GM23338 (cell line): ENCODE results near the gene EPHX1. TPM values are rescaled to one million over a fixed set of nuclear protein-coding genes. Genes with fewer than 3 reads are reported as not detected.

ENCODE experiments used
- ATAC-seq: fragments of 200-7000 bp; cut with Tn5 transposase; 3 replicates; pipeline ENCODE4 v1.9.1; 2020
- DNase-seq: peaks from one replicate; pipeline ENCODE4 v3.0.0-alpha.2; 2015; ENCODE audit warnings: low spot score
- H2AFZ ChIP-seq: fragments of 200-600 bp; sonication (generic); 2 replicates; pipeline ENCODE4 v1.8.0; 2016; ENCODE audit warnings: antibody characterized with exemption, mild to moderate bottlenecking, moderate library complexity
- H3F3A ChIP-seq: fragments of 200-600 bp; sonication (generic); replicated peaks from 2 replicates; pipeline ENCODE4 v1.8.0; 2017; ENCODE audit warnings: antibody characterized with exemption, mixed run types, low read depth
- H3K27ac ChIP-seq: fragments of 200-600 bp; sonication (generic); 2 replicates; pipeline ENCODE4 v1.6.1; 2016; ENCODE audit warnings: low read depth
- H3K27me3 ChIP-seq: fragments of 200-600 bp; sonication (generic); 2 replicates; pipeline ENCODE4 v1.8.0; 2016; ENCODE audit warnings: mild to moderate bottlenecking, mixed run types, moderate library complexity; ENCODE audit not compliant: insufficient read depth
- H3K36me3 ChIP-seq: fragments of 200-600 bp; sonication (generic); 2 replicates; pipeline ENCODE4 v1.8.0; 2016; ENCODE audit warnings: mild to moderate bottlenecking; ENCODE audit not compliant: insufficient read depth
- H3K4me1 ChIP-seq: fragments of 200-600 bp; sonication (generic); 2 replicates; pipeline ENCODE4 v1.8.0; 2016; ENCODE audit warnings: mild to moderate bottlenecking, moderate library complexity; ENCODE audit not compliant: insufficient read depth
- H3K4me2 ChIP-seq: fragments of 200-600 bp; sonication (generic); 2 replicates; pipeline ENCODE4 v1.7.1; 2017; ENCODE audit warnings: mixed run types
- H3K4me3 ChIP-seq: fragments of 200-600 bp; sonication (generic); 2 replicates; pipeline ENCODE4 v1.6.1; 2016; ENCODE audit warnings: mixed run types
- H3K79me2 ChIP-seq: fragments of 200-600 bp; sonication (generic); replicated peaks from 2 replicates; pipeline ENCODE4 v1.8.0; 2017; ENCODE audit warnings: mild to moderate bottlenecking; ENCODE audit not compliant: insufficient read depth
- H3K9me2 ChIP-seq: fragments of 200-600 bp; sonication (generic); 2 replicates; pipeline ENCODE4 v1.8.0; 2017; ENCODE audit not compliant: insufficient read depth
- H4K20me1 ChIP-seq: fragments of 200-600 bp; sonication (generic); replicated peaks from 2 replicates; pipeline ENCODE4 v1.8.0; 2017; ENCODE audit warnings: mild to moderate bottlenecking; ENCODE audit not compliant: insufficient read depth
- H3K27ac Mint-ChIP-seq: 2 replicates; pipeline ENCODE4 v1.8.0; 2020; ENCODE audit warnings: inconsistent platforms, mild to moderate bottlenecking, moderate library complexity, mixed read lengths
- H3K27me3 Mint-ChIP-seq: 3 replicates; pipeline ENCODE4 v1.8.0; 2022; ENCODE audit warnings: low read depth, mild to moderate bottlenecking, moderate library complexity, mixed read lengths, inconsistent platforms; ENCODE audit not compliant: insufficient read depth, poor library complexity
- H3K36me3 Mint-ChIP-seq: 3 replicates; pipeline ENCODE4 v1.8.0; 2021; ENCODE audit warnings: low read depth, mild to moderate bottlenecking, inconsistent platforms, moderate library complexity, mixed read lengths
- H3K4me1 Mint-ChIP-seq: 3 replicates; pipeline ENCODE4 v1.8.0; 2020; ENCODE audit warnings: mild to moderate bottlenecking, inconsistent platforms, mixed read lengths
- H3K4me3 Mint-ChIP-seq: 3 replicates; pipeline ENCODE4 v1.8.0; 2021; ENCODE audit warnings: moderate library complexity, mild to moderate bottlenecking, inconsistent platforms, mixed read lengths
- H3K9me3 Mint-ChIP-seq: 3 replicates; pipeline ENCODE4 v1.8.0; 2020; ENCODE audit warnings: moderate library complexity, mild to moderate bottlenecking, inconsistent platforms, mixed read lengths
- EZH2 ChIP-seq: fragments of 200-600 bp; sonication (generic); IDR thresholded peaks from one replicate; pipeline ENCODE4 v1.8.0; 2017; ENCODE audit warnings: antibody characterized with exemption, mild to moderate bottlenecking, low read depth; ENCODE audit not compliant: unreplicated experiment
- EZH2phosphoT487 ChIP-seq: fragments of 200-600 bp; sonication (generic); IDR thresholded peaks from one replicate; pipeline ENCODE4 v1.8.1; 2018; ENCODE audit warnings: antibody characterized with exemption; ENCODE audit not compliant: unreplicated experiment
- NANOG ChIP-seq: IDR thresholded peaks from 2 replicates; pipeline ENCODE4 v1.6.1; 2016; ENCODE audit warnings: antibody characterized with exemption, borderline replicate concordance
- POLR2AphosphoS5 ChIP-seq: IDR thresholded peaks from 2 replicates; pipeline ENCODE4 v1.6.1; 2016; ENCODE audit warnings: antibody characterized with exemption, low read depth
- polyA plus RNA-seq: library from polyadenylated mRNA; unstranded; fragments of >200 nt; fragmentation: Nextera tagmentation; extraction: Ambion mirVana; gene quantifications from 2 replicates; pipeline ENCODE4 v1.2.1, GENCODE V29; 2016
- total RNA-seq: library from RNA; depleted of rRNA; stranded (reverse); fragments of >200 nt; shearing (Covaris generic); gene quantifications from 2 replicates; pipeline ENCODE4 v1.2.3, GENCODE V29; 2014
- TF ChIP-seq, protein P1 (sequence below), 2 experiments: fragments of 200-600 bp in 1 of 2; sonication (generic) in 1 of 2; conservative IDR thresholded peaks; 2 replicates each; pipeline versions ENCODE4 v1.5.1 to v1.6.1; 2016 to 2017; ENCODE audit warnings: antibody characterized with exemption in 2 of 2, low read depth in 2 of 2, mild to moderate bottlenecking in 2 of 2, moderate library complexity in 1 of 2
- TF ChIP-seq, protein P2 (sequence below): fragments of 250-450 bp; sonication (Bioruptor Pico); IDR thresholded peaks from 2 replicates; pipeline ENCODE4 v1.5.0; 2020; ENCODE audit warnings: mild to moderate bottlenecking, moderate library complexity

Gene EPHX1
- total and polyA plus RNA-seq, 2 experiments from 2014 or later: 15.3 to 46.5 TPM

DNA sequence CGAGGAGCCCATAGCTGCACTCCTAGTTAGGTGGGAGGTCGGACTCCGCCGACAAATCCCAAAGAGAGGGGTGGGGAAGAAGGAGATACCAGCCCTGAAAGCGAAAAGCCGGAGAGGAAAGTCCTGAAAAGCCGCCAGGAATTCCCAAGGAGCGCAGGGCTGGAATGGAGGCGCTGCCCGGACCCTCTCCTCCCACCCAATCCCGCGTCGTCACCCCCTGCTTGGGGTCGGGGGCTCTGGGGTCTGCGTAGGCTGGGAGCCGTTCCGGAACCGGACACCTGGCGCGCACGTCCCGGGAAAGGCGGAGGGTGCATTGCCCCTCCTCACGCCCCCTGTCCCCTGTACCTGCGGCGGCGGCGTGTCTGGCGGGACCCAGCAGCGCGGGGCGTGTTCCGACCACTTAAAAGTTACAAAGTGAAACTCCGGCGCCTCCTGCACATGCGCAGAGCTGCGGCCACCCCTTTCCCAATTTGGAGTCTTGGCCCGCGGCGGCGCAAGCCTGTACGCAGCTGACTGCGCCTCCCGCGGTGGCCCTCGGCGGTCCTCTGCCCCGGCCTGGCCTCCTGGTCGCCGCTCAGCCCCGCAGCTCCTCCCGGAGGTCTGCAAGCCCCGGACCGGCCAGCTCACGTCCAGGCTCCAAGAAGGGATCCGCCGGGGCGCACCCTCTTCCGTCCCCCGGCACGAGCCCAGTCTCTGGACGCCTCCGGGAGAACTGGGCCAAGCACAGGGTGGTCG lies 72.2 kb downstream of the EPHX1 start, which contains the start of gene TMEM63A:
Gene TMEM63A, minus strand, starts transcription at position 422 of the 735 bp plus-strand sequence. CDS start 4,800 bp downstream, outside the sequence.
- peaks cover 16% of the 10 kb centered on the region for H3K36me3 Mint-ChIP-seq
- no peaks in the 10 kb centered on the region for H3K9me3 Mint-ChIP-seq
- H3K4me1 Mint-ChIP-seq: peaks cover 45% of the 10 kb centered on the region
- peak within 1 kb of the TSS; percentile 88; the same call in 1 of the 2 replicates for H3K27ac Mint-ChIP-seq
- ATAC-seq (peak; percentile 73), DNase-seq (peak; percentile 92)
- Histone ChIP-seq H3K79me2 (peaks cover 51% of the 10 kb centered on the region), H3K27me3 (no peaks in the 10 kb centered on the region), H3K27ac (peak within 1 kb of the TSS; percentile 93), H3K36me3 (0 out of 2 replicates have a peak, but pooled peaks cover under 1% of the 10 kb centered on the region), H3K4me2 (peak within 1 kb of the TSS; percentile 96), H3K4me1 (peaks cover 31% of the 10 kb centered on the region), H3K9me2 (no peaks in the 10 kb centered on the region), H3F3A (0 out of 2 replicates have a peak, but pooled peaks cover 11% of the 10 kb centered on the region), H3K4me3 (peak within 1 kb of the TSS; percentile 94), H4K20me1 (peaks cover 11% of the 10 kb centered on the region), H2AFZ (peak within 1 kb of the TSS; percentile 66)
- TF ChIP-seq, protein P1, sequence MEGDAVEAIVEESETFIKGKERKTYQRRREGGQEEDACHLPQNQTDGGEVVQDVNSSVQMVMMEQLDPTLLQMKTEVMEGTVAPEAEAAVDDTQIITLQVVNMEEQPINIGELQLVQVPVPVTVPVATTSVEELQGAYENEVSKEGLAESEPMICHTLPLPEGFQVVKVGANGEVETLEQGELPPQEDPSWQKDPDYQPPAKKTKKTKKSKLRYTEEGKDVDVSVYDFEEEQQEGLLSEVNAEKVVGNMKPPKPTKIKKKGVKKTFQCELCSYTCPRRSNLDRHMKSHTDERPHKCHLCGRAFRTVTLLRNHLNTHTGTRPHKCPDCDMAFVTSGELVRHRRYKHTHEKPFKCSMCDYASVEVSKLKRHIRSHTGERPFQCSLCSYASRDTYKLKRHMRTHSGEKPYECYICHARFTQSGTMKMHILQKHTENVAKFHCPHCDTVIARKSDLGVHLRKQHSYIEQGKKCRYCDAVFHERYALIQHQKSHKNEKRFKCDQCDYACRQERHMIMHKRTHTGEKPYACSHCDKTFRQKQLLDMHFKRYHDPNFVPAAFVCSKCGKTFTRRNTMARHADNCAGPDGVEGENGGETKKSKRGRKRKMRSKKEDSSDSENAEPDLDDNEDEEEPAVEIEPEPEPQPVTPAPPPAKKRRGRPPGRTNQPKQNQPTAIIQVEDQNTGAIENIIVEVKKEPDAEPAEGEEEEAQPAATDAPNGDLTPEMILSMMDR (conservative IDR thresholded peaks at IDR 0.05; ENCODE audit: low read depth in 2 of 2): peak in 1 of 2 experiments; percentile 26; a peak in 1 of 4 replicates
- TF ChIP-seq POLR2AphosphoS5 (peak; percentile 72), EZH2phosphoT487 (no peak)
- peaks cover 24% of the 10 kb centered on the region for H3K27me3 Mint-ChIP-seq
- H3K4me3 Mint-ChIP-seq: peak within 1 kb of the TSS; percentile 84

DNA sequence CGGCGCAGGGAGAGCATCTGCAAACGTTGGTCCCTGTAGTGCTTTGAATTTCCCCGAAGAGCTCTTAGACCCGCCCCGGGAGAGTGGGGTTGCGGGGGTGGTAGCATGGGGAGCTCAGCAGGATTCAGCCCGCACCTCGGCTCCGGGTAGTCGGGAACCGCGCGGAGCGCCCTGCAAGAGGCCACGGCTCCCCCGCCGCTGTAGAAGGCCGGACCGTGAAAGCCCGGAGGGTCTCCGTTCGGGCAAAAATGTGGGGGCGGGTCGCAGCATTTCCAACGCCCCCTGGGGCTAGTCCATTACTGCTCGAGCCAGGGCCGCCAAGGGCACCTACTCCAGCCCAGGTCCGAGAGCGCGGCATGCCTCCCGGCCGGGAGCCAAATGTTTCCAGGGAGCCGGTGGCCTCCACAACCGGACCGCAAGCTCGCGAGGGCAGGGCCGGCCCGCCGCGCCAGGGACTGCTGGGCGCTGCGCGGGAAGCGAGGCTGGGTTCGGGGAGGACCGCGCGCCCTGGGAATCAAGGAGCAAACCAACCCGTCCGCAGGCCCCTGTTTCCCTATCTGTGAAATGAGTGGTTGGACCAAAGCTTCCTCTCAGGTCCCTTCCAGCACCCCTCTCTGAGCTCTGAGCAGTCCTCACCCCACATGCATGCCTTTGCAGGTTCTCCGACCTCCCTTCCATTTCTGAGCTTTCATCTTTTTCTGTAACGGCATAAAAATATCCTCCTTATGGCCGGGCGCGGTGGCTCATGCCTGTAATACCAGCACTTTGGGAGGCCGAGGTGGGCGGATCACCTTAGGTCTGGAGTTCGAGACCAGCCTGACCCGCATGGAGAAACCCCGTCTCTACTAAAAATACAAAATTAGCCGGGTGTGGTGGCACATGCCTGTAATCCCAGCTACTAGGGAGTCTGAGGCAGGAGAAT lies 73.0 kb downstream of the EPHX1 start:
- H3K9me2 ChIP-seq: no peaks in the 10 kb centered on the region
- H2AFZ ChIP-seq: peak overlapping the region; percentile 66
- H3K36me3 ChIP-seq: no peaks in the 10 kb centered on the region
- peak overlapping the region; percentile 94 for H3K4me3 ChIP-seq
- H3K9me3 Mint-ChIP-seq: no peaks in the 10 kb centered on the region
- H3K4me1 Mint-ChIP-seq: peaks cover 41% of the 10 kb centered on the region
- no peaks in the 10 kb centered on the region for H3K27me3 ChIP-seq
- peak overlapping the region; percentile 96 for H3K4me2 ChIP-seq
- DNase-seq: peak; percentile 65
- H3F3A ChIP-seq: peaks cover 12% of the 10 kb centered on the region
- peak overlapping the region; percentile 84 for H3K4me3 Mint-ChIP-seq
- H3K27me3 Mint-ChIP-seq: peaks cover 23% of the 10 kb centered on the region
- peak overlapping the region; percentile 90 for H3K27ac ChIP-seq
- peaks cover 46% of the 10 kb centered on the region for H3K79me2 ChIP-seq
- peaks cover 6% of the 10 kb centered on the region for H4K20me1 ChIP-seq
- TF ChIP-seq NANOG: no peak
- TF ChIP-seq, protein P1 (conservative IDR thresholded peaks at IDR 0.05; ENCODE audit: low read depth in 2 of 2): no peak
- TF ChIP-seq EZH2: no peak
- TF ChIP-seq, protein P2, sequence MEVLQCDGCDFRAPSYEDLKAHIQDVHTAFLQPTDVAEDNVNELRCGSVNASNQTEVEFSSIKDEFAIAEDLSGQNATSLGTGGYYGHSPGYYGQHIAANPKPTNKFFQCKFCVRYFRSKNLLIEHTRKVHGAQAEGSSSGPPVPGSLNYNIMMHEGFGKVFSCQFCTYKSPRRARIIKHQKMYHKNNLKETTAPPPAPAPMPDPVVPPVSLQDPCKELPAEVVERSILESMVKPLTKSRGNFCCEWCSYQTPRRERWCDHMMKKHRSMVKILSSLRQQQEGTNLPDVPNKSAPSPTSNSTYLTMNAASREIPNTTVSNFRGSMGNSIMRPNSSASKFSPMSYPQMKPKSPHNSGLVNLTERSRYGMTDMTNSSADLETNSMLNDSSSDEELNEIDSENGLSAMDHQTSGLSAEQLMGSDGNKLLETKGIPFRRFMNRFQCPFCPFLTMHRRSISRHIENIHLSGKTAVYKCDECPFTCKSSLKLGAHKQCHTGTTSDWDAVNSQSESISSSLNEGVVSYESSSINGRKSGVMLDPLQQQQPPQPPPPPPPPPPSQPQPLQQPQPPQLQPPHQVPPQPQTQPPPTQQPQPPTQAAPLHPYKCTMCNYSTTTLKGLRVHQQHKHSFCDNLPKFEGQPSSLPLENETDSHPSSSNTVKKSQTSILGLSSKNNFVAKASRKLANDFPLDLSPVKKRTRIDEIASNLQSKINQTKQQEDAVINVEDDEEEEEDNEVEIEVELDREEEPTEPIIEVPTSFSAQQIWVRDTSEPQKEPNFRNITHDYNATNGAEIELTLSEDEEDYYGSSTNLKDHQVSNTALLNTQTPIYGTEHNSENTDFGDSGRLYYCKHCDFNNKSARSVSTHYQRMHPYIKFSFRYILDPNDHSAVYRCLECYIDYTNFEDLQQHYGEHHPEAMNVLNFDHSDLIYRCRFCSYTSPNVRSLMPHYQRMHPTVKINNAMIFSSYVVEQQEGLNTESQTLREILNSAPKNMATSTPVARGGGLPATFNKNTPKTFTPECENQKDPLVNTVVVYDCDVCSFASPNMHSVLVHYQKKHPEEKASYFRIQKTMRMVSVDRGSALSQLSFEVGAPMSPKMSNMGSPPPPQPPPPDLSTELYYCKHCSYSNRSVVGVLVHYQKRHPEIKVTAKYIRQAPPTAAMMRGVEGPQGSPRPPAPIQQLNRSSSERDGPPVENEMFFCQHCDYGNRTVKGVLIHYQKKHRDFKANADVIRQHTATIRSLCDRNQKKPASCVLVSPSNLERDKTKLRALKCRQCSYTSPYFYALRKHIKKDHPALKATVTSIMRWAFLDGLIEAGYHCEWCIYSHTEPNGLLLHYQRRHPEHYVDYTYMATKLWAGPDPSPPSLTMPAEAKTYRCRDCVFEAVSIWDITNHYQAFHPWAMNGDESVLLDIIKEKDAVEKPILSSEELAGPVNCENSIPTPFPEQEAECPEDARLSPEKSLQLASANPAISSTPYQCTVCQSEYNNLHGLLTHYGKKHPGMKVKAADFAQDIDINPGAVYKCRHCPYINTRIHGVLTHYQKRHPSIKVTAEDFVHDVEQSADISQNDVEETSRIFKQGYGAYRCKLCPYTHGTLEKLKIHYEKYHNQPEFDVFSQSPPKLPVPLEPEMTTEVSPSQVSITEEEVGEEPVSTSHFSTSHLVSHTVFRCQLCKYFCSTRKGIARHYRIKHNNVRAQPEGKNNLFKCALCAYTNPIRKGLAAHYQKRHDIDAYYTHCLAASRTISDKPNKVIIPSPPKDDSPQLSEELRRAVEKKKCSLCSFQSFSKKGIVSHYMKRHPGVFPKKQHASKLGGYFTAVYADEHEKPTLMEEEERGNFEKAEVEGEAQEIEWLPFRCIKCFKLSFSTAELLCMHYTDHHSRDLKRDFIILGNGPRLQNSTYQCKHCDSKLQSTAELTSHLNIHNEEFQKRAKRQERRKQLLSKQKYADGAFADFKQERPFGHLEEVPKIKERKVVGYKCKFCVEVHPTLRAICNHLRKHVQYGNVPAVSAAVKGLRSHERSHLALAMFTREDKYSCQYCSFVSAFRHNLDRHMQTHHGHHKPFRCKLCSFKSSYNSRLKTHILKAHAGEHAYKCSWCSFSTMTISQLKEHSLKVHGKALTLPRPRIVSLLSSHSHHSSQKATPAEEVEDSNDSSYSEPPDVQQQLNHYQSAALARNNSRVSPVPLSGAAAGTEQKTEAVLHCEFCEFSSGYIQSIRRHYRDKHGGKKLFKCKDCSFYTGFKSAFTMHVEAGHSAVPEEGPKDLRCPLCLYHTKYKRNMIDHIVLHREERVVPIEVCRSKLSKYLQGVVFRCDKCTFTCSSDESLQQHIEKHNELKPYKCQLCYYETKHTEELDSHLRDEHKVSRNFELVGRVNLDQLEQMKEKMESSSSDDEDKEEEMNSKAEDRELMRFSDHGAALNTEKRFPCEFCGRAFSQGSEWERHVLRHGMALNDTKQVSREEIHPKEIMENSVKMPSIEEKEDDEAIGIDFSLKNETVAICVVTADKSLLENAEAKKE (CRISPR knock-in tag): no peak
- no peak overlapping the region for H3K27ac Mint-ChIP-seq
- peaks cover 28% of the 10 kb centered on the region for H3K4me1 ChIP-seq
- H3K36me3 Mint-ChIP-seq: peaks cover 9% of the 10 kb centered on the region
- ATAC-seq: peak; percentile 14
